Karpas-422 (cell line): ENCODE data around the gene MAGEC3. TPM values are rescaled to one million over a fixed set of nuclear protein-coding genes. Genes with fewer than 3 reads are reported as not detected.

Experiments used
- total RNA-seq: library from RNA; depleted of rRNA; stranded (reverse); fragments of >200 nt; shearing (Covaris generic); gene quantifications from 2 replicates; pipeline ENCODE4 v1.2.3, GENCODE V29; 2014; ENCODE audit warnings: low replicate concordance; rRNA removed

The MAGEC3 gene
- total RNA-seq, 1 experiment from 2014 or later: not detected

Other genes starting within 250 kb of the MAGEC3 start
- gene SPANXA2, start 248.6 kb upstream of the MAGEC3 start, total RNA-seq: not detected in 2 replicates
- not detected in 2 replicates for gene SPANXD, start 139.6 kb upstream of the MAGEC3 start, total RNA-seq
- gene MAGEC1, start 65.6 kb downstream of the MAGEC3 start, total RNA-seq: not detected in 2 replicates